ENCODE measurements around the gene CLCN3. TPM values are rescaled to one million over a fixed set of nuclear protein-coding genes. Genes with fewer than 3 reads are reported as not detected.

CLCN3 gene
- polyA plus RNA-seq, 3 donors: 5.3 to 7.8 (median 5.4) TPM

- peak overlapping the region; percentile 90 for H3K9ac ChIP-seq (ENCODE audit: insufficient read depth, low read length, poor library complexity, severe bottlenecking)
Measured at GRCh38 chr4:169621731-169622492, 1.5 kb downstream of the CLCN3 start.

More at GRCh38 chr4:169621731-169622492, 1.5 kb downstream of the CLCN3 start:
- H3K27ac ChIP-seq (ENCODE audit: low read depth in 1 of 2, low read length in 2 of 2): peak overlapping the region in 1 of 2 donors; percentile 59
- H3K27me3 ChIP-seq (ENCODE audit: control insufficient read depth in 2 of 2, insufficient read depth in 2 of 2, low read length in 2 of 2): no peaks in the 10 kb centered on the region
- intact Hi-C loops (cut with micrococcal nuclease): loop anchor here (5.0 to 10.0 kb wide), 3 partner anchors 35 to 403 kb away; partner anchors contain the start of genes HPF1 (in 1 of the 2) and MFAP3L (in 1 of the 2)
- H3K79me2 ChIP-seq (ENCODE audit: insufficient read depth, low read length): peaks cover 57% of the 10 kb centered on the region
- no peak overlapping the region for H2AFZ ChIP-seq (ENCODE audit: insufficient read depth, low read depth, low read length, poor library complexity, severe bottlenecking)
- no peak for TF ChIP-seq CTCF (IDR thresholded peaks at IDR 0.05)
- H3K27ac Mint-ChIP-seq: peak overlapping the region; percentile 68 to 100 (median 85)
- H3K4me1 Mint-ChIP-seq: peaks cover 34% of the 10 kb centered on the region
- WGBS (ENCODE audit: insufficient coverage): no CpG with 5 or more reads among the region's 6 CpGs
- peak overlapping the region; percentile 60 to 95 (median 84) for H3K4me3 ChIP-seq (replicated peaks in 1 of 3; ENCODE audit: low read depth in 2 of 3, low read length in 3 of 3)
- H3K9me3 ChIP-seq (replicated peaks in 1 of 2; ENCODE audit: control insufficient read depth in 1 of 2, insufficient read depth in 1 of 2, low read length in 2 of 2): no peaks in the 10 kb centered on the region
- peak overlapping the region; percentile 92 for H3K4me2 ChIP-seq (replicated peaks; ENCODE audit: extremely low read depth, low read length, poor library complexity, severe bottlenecking)
- no peaks in the 10 kb centered on the region for H3K36me3 ChIP-seq (replicated peaks in 1 of 2; ENCODE audit: control insufficient read depth in 1 of 2, insufficient read depth in 2 of 2, low read length in 2 of 2)
- peaks cover 10 to 11% of the 10 kb centered on the region in 2 donors for H3K36me3 Mint-ChIP-seq
- H3K4me1 ChIP-seq (ENCODE audit: control insufficient read depth in 1 of 2, insufficient read depth in 2 of 2, low read length in 2 of 2): peaks cover 28% of the 10 kb centered on the region in 2 donors
- DNase-seq: peak; percentile 39 to 87 (median 62)
- peaks cover 8% of the 10 kb centered on the region for H4K20me1 ChIP-seq (ENCODE audit: insufficient read depth, low read length)
- no peaks in the 10 kb centered on the region for H3K9me3 Mint-ChIP-seq
- H3K4me3 Mint-ChIP-seq: peak overlapping the region; percentile 63 to 70
- H3K27me3 Mint-ChIP-seq (ENCODE audit: low read depth in 3 of 3): peaks cover 0 to 9% (median 3%) of the 10 kb centered on the region in 3 donors

All from CD14-positive monocyte (primary cell).